HG03521 (cell line): ENCODE data around the gene SSTR5.
"Not testable (repeated sequence)": the region's sequence is repeated elsewhere in the genome, so short reads cannot be mapped to it uniquely, and the experiment has no call there.

Experiments
- ATAC-seq: cut with Tn5 transposase; IDR thresholded peaks from one replicate; pipeline ENCODE4 v1.9.1; 2021; ENCODE audit warnings: mild to moderate bottlenecking, moderate library complexity; ENCODE audit not compliant: unreplicated experiment

SSTR5 gene

GRCh38 chr16:1089439-1089821 lies 16.9 kb downstream of the SSTR5 start:
- ATAC-seq, result no peak

- ATAC-seq, result no peak
These were observed 17.5 kb downstream of the SSTR5 start for GRCh38 chr16:1089822-1090619.

GRCh38 chr16:1090620-1091587 lies 18.4 kb downstream of the SSTR5 start:
- ATAC-seq, result no peak

DNA sequence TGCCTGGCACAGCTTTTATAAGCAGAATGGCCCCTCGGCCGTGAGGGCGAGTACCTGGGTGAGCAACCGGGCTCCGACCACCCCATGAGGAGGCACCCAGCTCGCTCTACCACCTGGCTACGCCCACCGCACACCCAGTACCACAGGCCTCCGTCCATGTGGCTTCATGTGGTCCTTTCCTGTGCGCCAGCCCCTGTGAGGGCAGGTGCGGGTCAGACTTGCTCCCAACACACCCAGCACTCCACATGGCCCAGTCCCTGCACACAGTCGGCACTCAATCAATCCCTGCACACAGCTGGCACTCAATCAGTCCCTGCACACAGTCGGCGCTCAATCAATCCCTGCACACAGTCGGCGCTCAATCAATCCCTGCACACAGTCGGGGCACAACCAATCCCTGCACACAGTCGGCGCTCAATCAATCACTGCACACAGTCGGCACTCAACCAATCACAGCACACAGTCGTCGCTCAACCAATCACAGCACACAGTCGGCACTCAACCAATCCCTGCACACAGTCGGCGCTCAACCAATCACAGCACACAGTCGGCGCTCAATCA lies 19.5 kb downstream of the SSTR5 start:
- ATAC-seq, result no peak

DNA sequence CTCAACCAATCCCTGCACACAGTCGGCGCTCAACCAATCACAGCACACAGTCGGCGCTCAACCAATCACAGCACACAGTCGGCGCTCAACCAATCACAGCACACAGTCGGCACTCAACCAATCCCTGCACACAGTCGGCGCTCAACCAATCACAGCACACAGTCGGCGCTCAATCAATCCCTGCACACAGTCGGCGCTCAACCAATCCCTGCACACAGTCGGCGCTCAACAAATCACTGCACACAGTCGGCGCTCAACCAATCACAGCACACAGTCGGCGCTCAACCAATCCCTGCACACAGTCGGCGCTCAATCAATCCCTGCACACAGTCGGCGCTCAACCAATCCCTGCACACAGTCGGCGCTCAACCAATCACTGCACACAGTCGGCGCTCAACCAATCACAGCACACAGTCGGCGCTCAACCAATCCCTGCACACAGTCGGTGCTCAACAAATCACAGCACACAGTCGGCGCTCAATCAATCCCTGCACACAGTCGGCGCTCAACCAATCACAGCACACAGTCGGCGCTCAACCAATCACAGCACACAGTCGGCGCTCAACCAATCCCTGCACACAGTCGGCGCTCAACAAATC lies 20.2 kb downstream of the SSTR5 start:
- not testable (repeated sequence) for ATAC-seq

- ATAC-seq, result no peak
These were observed 21.0 kb downstream of the SSTR5 start for GRCh38 chr16:1093284-1094123.

GRCh38 chr16:1094124-1094479 lies 21.6 kb downstream of the SSTR5 start:
- ATAC-seq, result no peak

DNA sequence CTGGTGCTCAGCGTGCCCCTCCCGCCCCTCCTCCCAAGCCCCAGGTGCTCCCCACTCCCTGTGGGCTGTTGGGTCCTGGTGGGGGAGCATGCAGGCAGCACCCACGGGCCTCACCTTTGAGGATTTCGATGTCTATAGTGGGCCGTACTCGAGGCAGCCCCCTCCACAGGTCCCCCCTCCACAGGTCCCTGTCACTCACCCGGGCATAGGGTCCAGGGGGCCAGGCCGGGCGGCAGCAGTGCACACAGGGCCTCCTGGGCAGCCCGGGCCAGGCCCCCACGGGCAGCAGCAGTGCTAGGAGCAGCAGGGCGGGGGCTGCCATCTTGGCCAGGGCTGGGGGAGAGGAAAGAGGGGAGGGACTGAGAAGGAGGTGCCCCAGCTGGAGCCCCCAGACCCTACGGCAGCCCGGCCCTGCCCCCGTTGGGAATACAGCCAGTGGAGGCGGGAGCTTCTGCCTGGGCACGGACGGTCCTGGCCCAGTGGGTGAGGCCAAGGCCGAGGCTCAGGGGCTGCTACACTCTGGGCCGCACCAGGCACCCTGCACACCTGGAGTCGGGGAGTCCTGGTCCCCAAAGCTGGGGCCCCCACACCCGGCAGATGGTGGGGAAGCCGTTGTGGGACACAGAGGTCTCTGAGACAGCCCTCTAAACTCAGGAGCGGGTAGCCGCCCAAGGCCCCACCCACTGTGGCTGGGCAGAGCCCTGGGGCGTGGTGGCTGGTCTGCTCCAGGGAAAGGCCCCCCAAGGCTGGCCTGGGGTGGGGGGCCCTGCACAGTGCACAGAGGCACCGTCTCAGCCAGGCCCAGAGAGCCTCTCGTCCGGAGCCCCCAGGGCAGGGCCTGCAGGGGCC lies 22.3 kb downstream of the SSTR5 start:
- no peak for ATAC-seq

GRCh38 chr16:1095450-1096168 lies 23.1 kb downstream of the SSTR5 start:
- ATAC-seq, result no peak

DNA sequence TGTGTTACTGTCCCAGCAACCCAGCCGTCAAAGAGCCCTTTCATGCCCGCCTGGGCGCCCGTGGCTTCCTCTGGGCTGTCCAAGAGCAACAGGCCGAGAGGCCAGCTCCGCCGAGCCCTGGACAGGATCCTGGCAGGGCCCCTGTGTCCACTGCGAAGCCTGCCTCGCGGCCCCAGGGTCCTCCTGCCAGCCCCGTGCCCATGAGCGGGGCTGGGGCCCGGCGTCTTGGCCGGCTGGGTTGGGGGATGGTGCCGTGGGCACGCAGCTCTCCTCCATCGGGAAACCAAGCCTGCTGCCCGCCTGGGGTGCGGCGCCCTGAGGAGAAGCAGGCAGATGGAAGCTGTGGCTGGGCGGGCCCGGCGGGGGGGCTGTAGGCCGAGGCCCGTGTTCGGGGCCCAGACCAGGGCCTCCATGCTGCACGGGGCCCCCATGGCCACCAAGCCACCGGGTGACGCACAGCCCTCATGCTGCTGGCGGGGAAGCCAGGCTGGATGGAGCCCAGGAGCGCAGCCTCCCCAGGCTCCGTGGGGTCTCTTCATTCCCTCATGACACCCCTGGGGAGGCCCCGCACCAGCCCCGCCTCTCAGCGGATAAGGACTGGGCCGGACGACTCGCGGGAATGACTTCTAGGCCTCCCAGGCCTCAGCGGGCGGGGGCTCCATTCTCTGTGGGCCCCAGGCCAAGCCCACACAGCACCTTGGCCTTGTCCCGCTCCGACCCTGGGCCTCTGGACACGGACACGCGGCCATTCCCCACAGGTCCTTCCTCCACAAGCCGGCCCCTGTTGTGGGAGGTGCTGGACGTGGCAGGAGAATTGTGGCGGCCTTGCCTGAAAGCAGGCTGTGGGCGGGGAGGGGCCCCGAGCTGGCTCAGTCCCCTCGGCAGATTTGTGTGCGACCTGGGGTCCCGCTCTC lies 23.9 kb downstream of the SSTR5 start, which contains the start of gene C1QTNF8:
Gene C1QTNF8, minus strand, starts transcription at position 76 of the 914 bp plus-strand sequence. CDS start 1,322 bp downstream, outside the sequence.
- ATAC-seq, result no peak

DNA sequence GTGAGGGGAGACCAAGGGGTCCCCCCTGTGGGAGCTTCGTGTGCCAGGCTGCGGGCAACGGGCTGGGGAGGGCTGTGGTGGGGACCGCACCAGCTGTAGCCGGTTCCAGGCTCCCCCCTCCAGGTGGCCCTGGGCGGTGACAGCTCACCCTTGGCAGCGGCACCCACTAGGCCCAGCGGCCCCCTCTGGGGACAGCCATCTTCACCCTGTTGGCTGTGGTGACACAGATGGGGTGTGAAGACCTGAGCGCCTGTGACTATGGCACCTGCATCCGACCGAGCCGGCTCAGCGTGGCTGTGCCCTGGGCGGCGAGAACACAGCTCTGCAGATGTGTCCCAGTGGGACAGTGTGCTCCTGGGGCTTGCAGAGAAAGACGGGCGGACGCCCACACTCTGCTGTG lies 24.6 kb downstream of the SSTR5 start:
- no peak for ATAC-seq

DNA sequence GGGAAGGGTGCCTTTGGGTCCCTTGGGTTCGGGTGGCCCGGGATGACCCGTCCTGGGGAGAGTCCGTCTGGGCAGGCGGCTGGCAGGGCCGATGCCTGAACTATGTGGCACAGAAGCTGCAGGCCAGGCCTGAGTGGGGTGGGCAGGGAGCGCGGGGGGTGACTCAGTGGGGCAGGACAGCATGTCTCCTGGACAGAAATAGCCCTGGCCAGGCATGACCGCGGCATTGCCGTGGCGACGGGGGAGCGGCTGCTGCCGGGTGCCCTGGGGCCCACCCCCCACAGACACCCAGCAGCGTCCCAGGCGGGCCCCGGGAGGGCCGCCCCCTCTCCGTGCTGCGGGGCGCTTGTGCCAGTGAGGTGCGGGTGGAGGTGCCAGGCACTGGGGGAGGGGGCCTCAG lies 25.3 kb downstream of the SSTR5 start:
- no peak for ATAC-seq

- ATAC-seq, result no peak
These were observed 25.9 kb downstream of the SSTR5 start for GRCh38 chr16:1098266-1098991.

DNA sequence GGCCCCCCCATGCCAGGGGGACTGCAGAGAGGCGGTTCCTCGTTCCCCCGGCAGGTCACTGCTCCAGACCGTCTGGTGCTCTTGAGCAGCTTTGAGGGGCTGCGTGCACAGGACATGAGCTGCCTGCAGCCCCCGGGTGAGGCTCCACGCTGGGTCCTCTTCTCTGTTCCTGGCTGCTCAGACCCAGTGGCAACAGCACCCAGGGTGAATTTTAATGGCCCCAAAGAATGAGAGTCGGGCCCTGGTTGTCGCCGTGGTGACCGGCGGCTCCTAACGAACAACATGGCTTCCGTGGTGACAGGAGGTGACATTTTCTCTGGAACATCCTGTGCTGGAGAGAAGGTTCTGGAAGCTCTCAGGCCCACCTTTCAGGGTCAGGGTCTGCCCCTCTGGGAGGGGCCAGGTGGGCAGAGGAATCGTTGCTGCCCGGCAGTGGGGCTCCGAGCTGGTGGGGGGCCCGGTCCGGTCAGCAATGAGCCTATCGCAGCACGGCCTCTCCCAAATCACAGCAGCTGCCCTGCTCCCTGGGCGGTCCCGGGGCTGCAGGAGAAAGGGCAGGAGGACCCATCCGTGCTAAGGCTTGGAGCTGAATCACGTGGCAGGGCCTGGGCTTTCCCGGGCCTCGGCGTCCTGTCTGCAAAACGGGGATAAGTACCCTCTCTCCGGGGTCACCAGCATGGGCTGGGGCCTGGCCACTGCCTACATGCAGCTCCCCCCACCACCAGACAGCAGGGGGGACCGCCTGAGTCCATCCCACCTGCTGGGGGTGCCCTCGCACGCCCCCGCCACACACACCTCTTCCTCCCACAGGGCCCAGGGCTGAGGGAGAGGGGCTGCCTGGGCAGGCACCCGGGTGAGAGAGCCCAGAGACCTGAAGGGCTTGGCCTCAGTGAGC lies 26.9 kb downstream of the SSTR5 start:
- ATAC-seq, result no peak

DNA sequence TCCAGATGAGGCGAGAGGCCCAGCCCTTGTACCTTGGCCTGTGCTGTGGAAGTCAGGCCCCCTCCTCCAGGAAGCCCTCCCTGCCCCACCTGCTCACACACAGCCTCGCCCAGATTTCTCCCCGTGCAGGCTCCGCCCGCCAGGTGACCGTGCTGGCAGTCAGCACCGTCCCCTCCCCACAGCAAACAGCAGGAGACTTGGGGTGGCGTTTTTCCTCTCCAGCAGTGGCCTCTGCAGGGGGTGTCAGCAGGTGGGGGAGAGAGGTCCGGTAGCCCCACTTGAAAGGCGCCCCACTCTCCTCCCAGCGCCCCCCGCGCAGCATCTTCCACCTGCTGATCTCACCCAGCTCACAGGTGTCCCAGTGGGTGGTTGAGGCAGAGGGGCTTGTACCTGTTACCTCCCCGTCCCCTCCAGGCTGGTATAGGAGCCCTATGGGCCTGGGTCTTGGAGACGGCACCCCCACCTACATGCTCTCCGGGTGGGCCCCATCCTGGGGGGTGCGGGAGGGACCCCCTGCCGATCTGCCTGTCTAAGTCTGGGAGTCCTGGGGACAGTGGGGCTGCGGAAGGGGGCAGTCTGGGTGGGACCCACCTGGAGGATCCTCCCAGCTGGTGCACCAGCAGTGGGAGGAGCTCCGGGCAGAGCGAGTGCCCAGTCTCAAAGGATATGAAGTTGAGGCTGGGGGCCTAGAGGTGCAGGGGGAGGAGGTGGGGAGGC lies 27.7 kb downstream of the SSTR5 start:
- ATAC-seq, result no peak
